ENCODE data around the gene PGR.

Gene PGR

GRCh38 chr11:101113540-101113939 lies 16.1 kb downstream of the PGR start:
- Histone ChIP-seq H3K9me3 (ENCODE audit: insufficient read depth, low read length) (no peaks in the 10 kb centered on the region), H2AFZ (ENCODE audit: low read depth, low read length) (no peak overlapping the region), H4K20me1 (ENCODE audit: insufficient read depth, low read length) (no peaks in the 10 kb centered on the region), H3K27me3 (ENCODE audit: low read depth, low read length) (no peaks in the 10 kb centered on the region), H3K9ac (ENCODE audit: low read length) (no peak overlapping the region), H3K4me2 (ENCODE audit: low read length) (no peak overlapping the region), H3K79me2 (ENCODE audit: low read length) (no peaks in the 10 kb centered on the region), H3K27ac (ENCODE audit: low read length) (no peak overlapping the region), H3K4me1 (ENCODE audit: low read length) (no peaks in the 10 kb centered on the region), H3K4me3 (ENCODE audit: low read length) (no peak overlapping the region), H3K36me3 (replicated peaks; ENCODE audit: low read depth, low read length) (no peaks in the 10 kb centered on the region)
- TF ChIP-seq CTCF (IDR thresholded peaks at IDR 0.05; ENCODE audit: low read depth, low read length) (no peak), EZH2phosphoT487 (IDR thresholded peaks at IDR 0.05; ENCODE audit: low read depth) (no peak)

GRCh38 chr11:101104716-101105115 lies 24.9 kb downstream of the PGR start:
- Histone ChIP-seq H4K20me1 (ENCODE audit: insufficient read depth, low read length) (no peaks in the 10 kb centered on the region), H3K36me3 (replicated peaks; ENCODE audit: low read depth, low read length) (no peaks in the 10 kb centered on the region), H3K4me3 (ENCODE audit: low read length) (no peak overlapping the region), H3K9me3 (ENCODE audit: insufficient read depth, low read length) (no peaks in the 10 kb centered on the region), H3K27me3 (ENCODE audit: low read depth, low read length) (no peaks in the 10 kb centered on the region), H3K4me1 (ENCODE audit: low read length) (no peaks in the 10 kb centered on the region), H3K79me2 (ENCODE audit: low read length) (no peaks in the 10 kb centered on the region), H2AFZ (ENCODE audit: low read depth, low read length) (no peak overlapping the region), H3K9ac (ENCODE audit: low read length) (no peak overlapping the region), H3K4me2 (ENCODE audit: low read length) (no peak overlapping the region), H3K27ac (ENCODE audit: low read length) (no peak overlapping the region)
- no peak for TF ChIP-seq CTCF (IDR thresholded peaks at IDR 0.05; ENCODE audit: low read depth, low read length)
- TF ChIP-seq EZH2phosphoT487 (IDR thresholded peaks at IDR 0.05; ENCODE audit: low read depth) = no peak

GRCh38 chr11:101103433-101103832 lies 26.2 kb downstream of the PGR start:
- H3K79me2 ChIP-seq (ENCODE audit: low read length) = no peaks in the 10 kb centered on the region
- H3K27ac ChIP-seq (ENCODE audit: low read length) = no peak overlapping the region
- H3K36me3 ChIP-seq (replicated peaks; ENCODE audit: low read depth, low read length) = no peaks in the 10 kb centered on the region
- H3K4me3 ChIP-seq (ENCODE audit: low read length) = no peak overlapping the region
- TF ChIP-seq CTCF (IDR thresholded peaks at IDR 0.05; ENCODE audit: low read depth, low read length) (no peak), EZH2phosphoT487 (IDR thresholded peaks at IDR 0.05; ENCODE audit: low read depth) (no peak)
- H3K27me3 ChIP-seq (ENCODE audit: low read depth, low read length) = no peaks in the 10 kb centered on the region
- no peak overlapping the region for H3K4me2 ChIP-seq (ENCODE audit: low read length)
- no peak overlapping the region for H3K9ac ChIP-seq (ENCODE audit: low read length)
- no peaks in the 10 kb centered on the region for H4K20me1 ChIP-seq (ENCODE audit: insufficient read depth, low read length)
- H3K9me3 ChIP-seq (ENCODE audit: insufficient read depth, low read length) = no peaks in the 10 kb centered on the region
- no peaks in the 10 kb centered on the region for H3K4me1 ChIP-seq (ENCODE audit: low read length)
- no peak overlapping the region for H2AFZ ChIP-seq (ENCODE audit: low read depth, low read length)

GRCh38 chr11:101100601-101101000 lies 29.0 kb downstream of the PGR start:
- no peak for TF ChIP-seq EZH2phosphoT487 (IDR thresholded peaks at IDR 0.05; ENCODE audit: low read depth)
- TF ChIP-seq CTCF (IDR thresholded peaks at IDR 0.05; ENCODE audit: low read depth, low read length) = no peak
- no peaks in the 10 kb centered on the region for H3K9me3 ChIP-seq (ENCODE audit: insufficient read depth, low read length)

More at GRCh38 chr11:101100601-101101000, 29.0 kb downstream of the PGR start:
- Histone ChIP-seq H3K4me3 (ENCODE audit: low read length) (no peak overlapping the region), H3K4me2 (ENCODE audit: low read length) (no peak overlapping the region), H2AFZ (ENCODE audit: low read depth, low read length) (no peak overlapping the region), H3K9ac (ENCODE audit: low read length) (no peak overlapping the region), H3K27me3 (ENCODE audit: low read depth, low read length) (no peaks in the 10 kb centered on the region), H3K36me3 (replicated peaks; ENCODE audit: low read depth, low read length) (no peaks in the 10 kb centered on the region), H3K27ac (ENCODE audit: low read length) (no peak overlapping the region), H4K20me1 (ENCODE audit: insufficient read depth, low read length) (no peaks in the 10 kb centered on the region), H3K4me1 (ENCODE audit: low read length) (no peaks in the 10 kb centered on the region), H3K79me2 (ENCODE audit: low read length) (no peaks in the 10 kb centered on the region)

All from OCI-LY3 (cell line).